NCI-H345 treated with DMSO at 0.1 percent for 48 hours (cell line): ENCODE data around the gene PLA2R1.

ENCODE experiments used
- DNase-seq: peaks from one replicate; lab custom pipeline; 2025; ENCODE audit not compliant: unreplicated experiment; lab: John Stamatoyannopoulos, UW

Gene PLA2R1

DNA sequence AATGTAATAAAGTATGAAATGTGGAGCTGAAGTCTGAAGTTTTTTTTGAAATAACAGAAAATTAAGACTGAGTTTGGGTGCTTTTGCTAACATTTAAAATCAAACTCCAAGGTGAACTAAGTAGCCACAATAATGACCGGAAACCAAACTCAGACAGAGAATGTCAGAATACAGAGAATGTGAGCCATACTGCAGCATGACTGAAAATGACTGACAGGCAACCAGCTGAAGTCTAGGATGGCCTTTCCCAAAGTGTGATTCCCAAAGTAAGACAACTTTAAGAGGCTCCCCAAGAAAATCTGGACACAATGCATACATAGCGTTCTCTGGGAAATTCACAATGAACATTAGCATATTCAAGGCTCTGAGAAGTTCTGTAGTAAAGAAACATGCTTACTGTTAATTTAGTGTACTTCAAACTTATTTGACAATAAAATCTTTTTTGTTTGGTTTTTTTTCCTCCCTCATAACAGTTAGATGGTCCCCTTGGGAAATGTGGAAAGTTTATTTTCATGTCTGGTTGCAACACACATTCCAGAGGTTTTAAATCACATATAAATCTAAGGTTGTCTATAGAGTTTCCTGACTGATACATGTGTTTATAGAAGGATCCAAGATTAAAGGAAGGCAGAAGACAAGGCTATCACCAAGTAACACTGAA, 28.6 kb downstream of the PLA2R1 start:
- no peak for DNase-seq

DNA sequence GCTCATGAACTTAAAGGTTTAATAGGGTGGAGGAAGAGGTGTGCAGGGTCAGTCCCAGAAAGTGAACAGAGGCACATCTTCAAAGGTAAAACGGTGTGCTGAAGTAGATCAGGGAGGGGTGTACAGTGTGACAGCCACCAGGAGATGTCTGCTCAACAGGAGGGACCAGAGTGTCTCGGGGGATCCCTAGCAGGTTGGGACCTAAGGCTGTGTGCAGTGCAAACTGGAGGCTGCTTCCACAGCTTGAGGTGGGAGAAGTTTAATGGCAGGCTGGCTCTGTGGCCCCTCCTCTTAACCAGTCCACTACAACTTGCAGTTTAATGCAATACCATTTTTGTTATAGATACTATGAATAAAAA, 33.2 kb downstream of the PLA2R1 start:
- no peak for DNase-seq

DNA sequence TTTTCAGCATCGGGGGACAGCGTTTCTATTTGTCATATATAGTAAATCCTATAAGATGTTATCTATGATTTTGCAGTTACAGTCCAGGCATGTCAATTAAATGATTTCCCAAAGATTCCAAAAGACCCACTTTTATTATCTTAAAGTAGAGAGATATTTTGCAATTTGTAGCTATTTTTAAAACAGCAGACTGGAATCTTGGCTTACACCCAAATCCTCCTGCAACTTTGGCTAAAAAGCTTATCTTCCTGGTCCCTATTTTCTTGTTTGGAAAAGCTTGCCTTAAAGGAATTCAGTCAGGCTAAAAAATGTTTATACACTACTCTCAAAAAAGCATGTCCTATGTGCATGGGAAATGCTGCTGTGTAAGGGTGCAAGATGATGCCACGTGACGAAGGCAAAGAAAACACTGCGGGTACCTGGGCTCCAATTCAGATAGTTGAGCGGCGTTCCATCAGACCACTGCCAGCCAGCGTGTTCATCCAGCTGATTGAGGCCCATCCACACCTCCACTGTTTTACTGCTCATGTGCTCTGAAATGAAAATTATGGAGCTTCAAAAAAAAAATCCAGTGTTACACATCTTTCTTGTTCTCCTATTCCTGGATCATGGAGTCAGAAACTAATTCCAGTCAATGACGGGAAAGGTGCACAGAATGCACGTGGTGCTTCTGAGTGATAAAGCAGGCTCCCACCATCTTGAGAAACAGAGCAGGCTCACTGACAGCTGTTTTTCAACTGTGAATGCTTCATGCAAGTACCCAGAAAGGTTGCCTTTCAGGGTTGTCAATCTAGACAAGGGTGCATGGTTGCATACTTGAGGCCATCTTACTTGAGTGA, 33.8 kb downstream of the PLA2R1 start:
- DNase-seq, result no peak

DNA sequence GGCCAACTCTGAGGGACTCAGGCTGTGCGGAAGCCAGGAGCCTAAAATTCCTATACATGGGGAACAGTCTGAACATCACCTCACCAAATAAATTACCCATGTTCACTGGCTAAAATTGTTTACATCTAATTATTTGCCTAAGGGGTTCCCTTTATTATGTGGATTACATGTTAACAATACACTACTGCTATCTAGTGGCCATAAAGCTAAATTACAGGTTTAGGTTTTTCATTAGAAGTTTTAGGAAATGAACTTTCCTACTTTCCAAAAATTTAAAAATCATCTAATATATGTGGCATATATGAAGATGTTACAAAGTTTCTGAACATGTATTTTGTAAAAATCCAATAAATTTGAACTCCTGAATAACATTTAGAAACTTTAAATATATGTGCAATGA, 40.3 kb downstream of the PLA2R1 start:
- DNase-seq, result no peak

DNA sequence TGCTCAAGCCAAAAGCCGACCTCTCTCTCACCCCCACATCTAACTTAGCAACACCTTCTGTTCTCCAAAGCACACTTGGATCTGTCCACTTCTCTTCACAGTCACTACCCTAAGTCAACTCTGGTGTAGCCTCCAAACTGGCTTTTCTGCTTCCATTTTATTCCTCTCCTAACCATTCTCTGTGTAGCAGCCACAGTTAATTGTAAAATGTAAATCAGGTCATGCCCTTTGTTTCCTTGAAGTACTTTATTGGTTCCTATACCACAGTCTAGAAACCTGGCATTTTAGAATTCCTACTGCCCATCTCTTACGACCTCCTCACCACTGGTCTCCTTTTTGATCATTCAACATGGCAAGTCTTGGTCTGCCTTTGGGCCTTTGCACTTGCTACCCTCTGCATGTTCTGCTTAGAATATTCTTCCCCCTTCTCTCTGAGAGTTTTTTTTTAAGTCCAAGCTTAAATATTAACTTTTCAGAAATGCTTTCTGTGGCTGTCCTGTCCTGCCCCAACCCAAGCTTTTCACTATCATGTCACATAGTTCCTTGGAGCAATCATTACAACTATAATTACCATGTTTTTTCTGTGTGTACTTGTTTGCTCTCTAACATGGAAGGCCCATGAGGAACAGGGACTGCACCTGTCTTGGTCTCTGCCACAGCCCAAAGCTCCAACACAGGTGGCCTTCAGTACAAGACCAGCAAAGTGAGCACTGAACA, 42.9 kb downstream of the PLA2R1 start:
- no peak for DNase-seq

DNA sequence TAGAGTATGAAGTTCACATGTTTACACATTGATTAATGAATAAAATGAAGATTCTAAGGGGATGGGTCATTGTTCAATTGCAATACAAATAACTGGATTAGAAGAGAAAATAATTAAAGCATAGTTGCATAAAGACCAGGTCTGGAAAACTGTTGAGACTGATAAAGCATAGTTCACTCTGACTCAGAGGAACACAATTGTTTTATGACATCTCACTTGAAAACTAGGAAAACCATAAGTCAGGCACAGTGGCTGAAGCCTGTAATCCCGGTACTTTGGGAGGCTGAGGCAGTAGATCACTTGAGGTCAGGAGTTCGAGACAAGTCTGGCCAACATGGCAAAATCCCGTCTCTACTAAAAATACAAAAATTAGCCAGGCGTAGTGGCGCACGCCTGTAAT, 46.7 kb downstream of the PLA2R1 start:
- DNase-seq, result no peak

DNA sequence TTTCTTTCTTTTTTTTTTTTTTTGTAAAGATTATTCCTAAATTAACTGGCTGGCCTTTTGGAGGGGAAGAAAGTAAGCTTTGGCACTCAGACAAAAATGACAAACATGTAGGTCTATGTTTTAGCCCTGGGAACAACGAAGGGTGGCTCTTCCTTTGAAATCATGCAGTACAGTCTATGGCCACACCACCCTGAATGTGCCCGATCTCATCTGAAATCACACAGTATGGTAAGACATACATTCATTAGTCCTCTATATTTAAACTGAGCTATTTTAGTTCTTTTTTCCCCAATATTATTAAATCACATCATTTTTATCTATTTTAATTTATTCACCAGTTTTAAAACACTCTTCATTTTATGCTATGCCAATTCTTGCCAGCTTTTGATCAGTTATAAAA, 48.2 kb downstream of the PLA2R1 start:
- no peak for DNase-seq

DNA sequence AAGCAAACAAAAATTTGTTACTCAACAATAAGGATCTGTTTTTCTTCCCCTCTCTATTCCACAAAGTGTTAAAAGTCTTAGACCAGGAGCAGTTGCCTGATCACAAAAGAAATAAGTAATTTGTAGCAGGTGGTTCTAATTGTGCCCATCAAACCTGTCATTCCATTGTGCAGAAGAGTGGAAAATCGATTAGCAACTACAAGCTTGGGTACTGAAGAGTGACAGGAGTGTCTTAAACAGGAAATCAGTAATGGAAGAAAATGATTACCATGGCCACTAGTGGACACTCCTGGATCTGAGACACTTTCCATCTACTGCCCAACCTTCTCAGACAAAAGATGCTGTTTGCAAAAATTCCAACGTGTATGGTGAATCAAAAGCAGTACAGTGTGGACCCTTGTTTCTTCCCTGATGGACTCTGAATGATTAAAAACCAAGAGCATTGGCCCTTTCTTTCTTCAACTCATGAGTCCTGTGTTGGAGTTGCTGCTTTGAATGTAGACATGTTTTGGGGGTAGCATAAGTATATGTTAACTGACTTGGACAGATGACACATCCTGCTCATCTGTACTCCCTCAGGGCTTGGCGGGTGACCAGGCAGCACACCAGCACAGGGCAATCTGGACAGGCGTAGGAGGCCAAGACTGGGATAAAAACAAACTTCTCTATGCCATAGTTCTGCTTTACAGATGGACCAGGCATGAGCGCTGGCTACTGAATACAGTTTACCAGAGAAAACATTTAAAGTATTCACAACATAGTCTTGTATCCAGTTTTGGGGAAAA, 51.9 kb downstream of the PLA2R1 start:
- DNase-seq, result no peak

DNA sequence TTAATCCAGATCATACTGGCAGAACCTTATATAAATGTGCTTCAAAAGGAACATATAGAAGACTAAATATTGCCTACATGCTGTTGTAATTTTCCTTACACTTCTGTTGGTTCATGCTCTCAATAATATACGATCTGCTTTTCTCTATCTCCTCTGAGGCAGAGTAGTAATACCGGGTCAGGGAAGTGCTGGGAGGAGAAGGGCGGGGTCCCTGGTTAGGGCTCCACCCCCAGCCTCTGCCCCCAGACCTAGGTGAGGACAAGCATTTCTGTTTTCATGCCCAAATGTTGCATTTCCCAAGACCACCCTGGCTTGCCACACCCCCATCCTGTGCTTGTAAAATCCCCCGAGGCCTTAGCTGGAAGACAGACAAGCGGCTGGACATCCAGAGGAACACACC, 55.3 kb downstream of the PLA2R1 start:
- DNase-seq, result no peak

DNA sequence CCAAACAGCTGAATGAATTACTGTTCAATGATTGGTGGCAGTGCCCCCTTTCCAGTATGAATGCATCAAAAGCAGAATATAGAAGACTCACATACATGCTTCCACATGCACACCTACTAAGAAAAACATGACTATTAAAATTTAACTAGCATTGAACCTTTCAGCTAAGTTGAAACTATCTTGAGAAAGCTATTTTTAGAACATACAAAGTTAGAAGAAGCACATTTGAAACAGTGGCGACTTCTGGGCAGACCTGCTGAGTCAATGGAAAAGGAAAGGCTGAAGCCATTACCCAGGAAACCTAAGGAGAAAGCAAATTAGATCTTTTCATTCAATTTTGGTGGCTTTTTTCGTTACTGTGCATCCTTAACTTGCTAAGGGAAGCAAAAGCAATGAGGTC, 55.9 kb downstream of the PLA2R1 start:
- DNase-seq, result no peak

DNA sequence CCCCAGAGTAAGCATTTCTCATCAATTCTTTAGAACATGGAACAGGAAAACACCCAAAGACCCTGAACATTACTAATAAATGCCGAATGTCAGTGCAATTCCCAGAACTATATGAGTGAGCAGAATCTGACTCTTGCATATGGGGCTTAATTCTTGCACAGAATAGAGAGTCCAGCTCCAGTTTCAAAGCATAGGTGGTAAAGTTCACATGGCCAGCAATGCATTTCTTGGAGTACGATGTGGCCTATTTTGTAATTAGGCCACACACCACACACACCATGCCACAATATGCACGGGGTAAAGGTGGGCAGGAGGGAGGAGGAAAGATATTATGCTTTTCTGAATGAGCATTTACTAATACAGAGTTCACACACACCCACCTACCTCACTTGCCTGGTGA, 56.5 kb downstream of the PLA2R1 start:
- DNase-seq, result no peak

DNA sequence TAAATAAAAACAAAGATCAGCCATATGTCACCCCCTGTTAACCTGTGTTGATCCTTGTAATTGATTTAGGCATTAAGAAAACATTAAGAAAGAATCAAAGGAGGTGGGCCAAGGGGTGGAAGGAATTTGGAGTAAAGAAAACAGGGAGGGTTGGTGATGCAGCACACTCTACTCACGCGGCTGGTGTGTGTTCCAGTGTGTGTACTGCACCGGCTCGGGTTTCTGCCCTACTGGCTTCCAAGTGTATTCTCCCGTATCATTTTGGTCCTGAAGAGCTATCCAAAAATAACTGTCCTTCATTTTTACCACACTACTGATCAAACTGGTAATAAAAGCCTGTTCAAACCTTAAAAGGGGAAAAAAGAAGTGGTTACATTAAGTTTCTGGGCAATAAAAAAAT, 56.9 kb downstream of the PLA2R1 start:
- no peak for DNase-seq

DNA sequence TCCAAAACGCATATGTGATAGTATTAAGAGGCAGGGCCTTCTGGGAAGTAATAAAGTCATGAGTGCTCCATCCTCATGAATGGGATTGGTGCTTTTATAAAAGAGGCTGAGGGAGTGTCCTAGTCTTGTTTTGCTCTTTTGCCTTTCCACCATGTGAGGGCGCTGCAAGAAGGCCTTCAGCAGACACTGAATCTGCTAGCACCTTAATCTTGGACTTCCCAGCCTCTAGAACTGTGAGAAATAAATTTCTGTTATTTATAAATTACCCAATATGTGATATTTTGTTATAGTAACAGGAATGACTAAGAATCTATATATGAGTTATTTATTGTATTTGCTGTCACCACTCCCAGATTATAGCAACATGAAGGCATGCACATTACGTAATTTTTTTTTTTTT, 63.5 kb downstream of the PLA2R1 start:
- DNase-seq, result no peak

DNA sequence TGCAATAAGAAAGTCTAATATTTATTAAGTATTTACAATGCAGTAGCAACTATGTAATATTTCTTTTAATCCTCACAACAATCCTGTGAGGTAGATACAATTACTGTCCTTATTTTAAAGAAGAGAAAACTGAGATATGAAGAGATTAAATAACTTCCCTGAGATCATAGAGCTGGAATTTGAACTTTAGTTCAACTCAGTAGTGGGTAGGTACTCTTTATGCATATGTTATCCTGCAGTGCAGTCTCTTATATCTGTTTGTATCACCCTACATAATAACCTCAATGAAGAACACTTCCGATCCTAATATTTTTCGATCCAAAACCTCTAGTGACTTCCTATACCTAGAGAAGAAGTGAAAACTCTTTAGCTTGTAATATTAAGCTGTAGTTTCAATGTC, 64.2 kb downstream of the PLA2R1 start:
- no peak for DNase-seq

DNA sequence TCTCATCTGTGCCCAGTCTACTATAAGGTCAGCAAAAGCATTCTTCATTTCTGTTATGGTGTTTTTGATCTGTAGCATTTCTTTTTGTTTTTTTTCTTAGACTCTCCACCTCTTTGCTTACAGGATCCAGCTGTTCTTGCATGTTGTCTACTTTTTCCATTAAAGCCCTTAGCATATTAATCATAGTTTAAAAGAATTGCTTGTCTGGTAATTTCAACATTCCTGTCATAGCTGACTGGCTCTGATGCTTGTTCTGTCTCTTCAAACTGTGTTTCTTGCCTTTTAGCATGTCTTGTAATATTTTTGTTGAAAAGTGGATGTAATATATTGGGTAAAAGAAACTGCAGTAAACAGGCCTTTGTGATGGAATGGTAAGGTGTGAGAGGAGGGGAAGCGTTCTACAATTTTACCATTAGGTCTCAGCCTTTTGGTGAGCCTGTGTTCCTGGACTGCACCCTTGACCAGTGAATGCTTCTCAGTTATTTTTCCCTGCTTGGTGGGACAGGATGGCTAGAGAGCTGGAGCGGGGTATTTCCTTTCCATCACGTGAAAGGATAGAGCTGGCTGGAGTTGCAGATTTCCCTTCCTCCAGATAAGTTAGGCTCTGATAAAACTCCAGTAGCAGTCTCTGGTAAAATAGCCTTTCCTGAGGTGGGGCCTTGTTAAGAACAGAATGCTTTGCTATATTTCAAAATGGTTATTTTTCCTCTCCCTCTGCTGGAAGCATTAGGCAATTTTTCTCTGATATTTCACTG, 65.4 kb downstream of the PLA2R1 start:
- no peak for DNase-seq

DNA sequence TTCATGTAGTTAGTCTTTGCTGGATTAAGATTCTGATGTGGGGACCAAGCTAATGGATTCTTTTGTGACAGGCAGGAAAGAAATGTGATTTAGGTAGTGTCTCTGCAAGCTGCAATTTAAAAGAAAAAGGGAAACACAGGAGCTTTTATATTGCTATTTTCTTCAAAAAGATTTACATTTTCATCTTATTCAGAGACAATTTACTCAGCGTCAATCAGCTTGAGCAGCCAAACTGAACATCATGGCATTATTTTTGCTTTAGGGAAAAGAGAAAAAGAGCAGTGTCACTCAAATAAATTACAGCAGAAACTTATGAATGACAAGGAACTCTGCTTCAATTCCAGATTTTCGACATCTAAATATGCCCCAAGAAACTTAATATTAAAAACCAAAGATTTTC, 67.4 kb downstream of the PLA2R1 start:
- no peak for DNase-seq

DNA sequence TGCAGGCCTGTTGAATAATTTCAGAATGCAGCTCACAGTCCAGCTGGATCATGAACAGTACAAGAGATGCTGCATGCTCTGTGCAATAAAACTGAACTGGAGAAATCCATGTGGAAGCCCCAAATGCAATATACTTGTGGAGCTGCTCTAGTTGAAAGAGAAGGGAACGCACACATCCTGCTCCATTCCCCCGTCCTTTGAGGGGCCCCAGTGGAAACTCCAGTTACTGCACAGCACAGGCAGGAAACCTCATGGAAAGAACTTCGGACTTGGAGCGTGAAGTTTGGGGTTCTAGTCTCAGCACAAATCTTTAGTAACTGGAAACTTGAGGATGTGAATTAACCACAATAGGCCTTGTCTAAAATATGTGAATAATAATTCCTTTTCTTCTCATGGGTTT, 73.2 kb downstream of the PLA2R1 start:
- DNase-seq, result no peak

DNA sequence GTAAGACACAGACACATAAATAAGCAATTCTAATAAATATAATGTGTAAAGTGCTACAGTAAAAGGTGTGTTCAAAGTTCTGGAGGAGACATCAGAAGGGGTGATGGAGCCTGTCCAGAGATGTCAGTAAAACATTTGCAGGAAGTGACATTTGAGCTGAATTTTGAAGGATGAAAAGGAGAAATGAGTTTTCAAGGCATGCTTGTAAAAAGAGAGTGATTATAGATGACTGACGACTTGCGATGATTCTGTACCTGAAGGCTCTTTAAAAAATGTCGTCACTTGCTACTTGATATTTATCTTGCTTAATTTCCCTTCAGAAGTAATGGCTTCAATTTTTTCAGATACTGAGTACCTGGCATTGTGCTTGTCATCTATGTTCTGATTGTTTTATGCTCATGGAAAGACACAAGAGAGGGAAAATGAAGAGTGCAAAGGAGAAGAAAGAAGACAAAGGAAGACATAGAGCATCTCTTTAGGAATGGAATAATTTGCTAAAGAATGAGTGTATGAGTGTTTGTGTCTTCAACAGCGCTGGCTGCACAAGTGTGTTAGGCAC, 73.9 kb downstream of the PLA2R1 start:
- DNase-seq, result no peak

DNA sequence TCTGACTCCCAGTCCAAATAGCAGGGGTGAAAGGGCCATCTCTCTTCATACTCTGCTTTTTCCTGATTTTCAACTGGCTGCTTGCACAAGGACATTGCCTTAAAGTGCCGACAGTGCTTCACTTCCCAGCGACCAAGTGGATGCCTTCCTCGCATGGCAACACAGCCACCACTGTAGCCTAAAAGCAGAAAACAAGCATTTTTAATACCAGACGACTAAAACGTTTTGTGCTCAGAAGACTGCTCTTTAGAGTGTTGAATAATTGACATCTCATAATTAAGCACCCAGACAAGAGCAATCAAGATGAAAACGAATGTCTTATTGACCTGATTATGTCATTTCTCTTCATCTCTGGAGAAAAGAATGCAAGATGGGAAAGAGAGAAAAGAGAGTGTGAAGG, 75.2 kb downstream of the PLA2R1 start:
- DNase-seq, result no peak

DNA sequence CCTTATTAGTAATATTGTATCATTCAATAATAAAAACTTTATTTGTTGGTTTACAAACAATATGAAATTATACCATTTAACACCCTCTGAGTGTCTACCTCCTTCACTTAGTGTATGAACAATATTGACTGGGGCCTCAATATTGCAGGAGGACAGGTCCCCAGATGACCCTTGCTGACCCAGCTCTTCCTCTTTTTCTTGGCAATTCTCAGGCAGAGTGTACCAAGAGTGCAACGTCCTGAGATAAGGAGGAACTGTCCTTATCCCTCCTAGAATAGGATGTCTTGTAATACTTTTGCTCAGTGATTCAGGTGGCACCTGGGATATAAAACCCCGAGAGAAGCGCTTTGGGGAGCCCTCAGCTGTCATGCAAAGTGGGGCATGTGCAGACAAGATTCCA, 76.8 kb downstream of the PLA2R1 start:
- no peak for DNase-seq
